GM03348 (cell line): ENCODE data around the gene TMEM209.
"Not testable (repeated sequence)": the region's sequence is repeated elsewhere in the genome, so short reads cannot be mapped to it uniquely, and the experiment has no call there.

Experiments
- DNase-seq: peaks from one replicate; pipeline ENCODE4 v3.0.0; 2012; ENCODE audit warnings: low spot score

TMEM209 gene

GRCh38 chr7:130218806-130219620 lies 13.8 kb upstream of the TMEM209 start:
- DNase-seq: no peak

GRCh38 chr7:130216750-130217149 lies 11.5 kb upstream of the TMEM209 start:
- no peak for DNase-seq

GRCh38 chr7:130216025-130216424 lies 10.8 kb upstream of the TMEM209 start:
- no peak for DNase-seq

GRCh38 chr7:130213828-130214227 lies 8.6 kb upstream of the TMEM209 start:
- no peak for DNase-seq

- peak; percentile 62 for DNase-seq
Measured at GRCh38 chr7:130210181-130210935, 5.2 kb upstream of the TMEM209 start.

GRCh38 chr7:130208516-130208915 lies 3.3 kb upstream of the TMEM209 start:
- no peak for DNase-seq

GRCh38 chr7:130207642-130208041 lies 2.4 kb upstream of the TMEM209 start, which contains the start of gene SSMEM1:
SSMEM1 (plus strand) TSS chr7:130207860; CDS start chr7:130207911, 51 bp downstream.
- DNase-seq: peak; percentile 49

GRCh38 chr7:130207033-130207432 lies 1.8 kb upstream of the TMEM209 start:
- no peak for DNase-seq

- DNase-seq: no peak
Measured at GRCh38 chr7:130201796-130202195, 3.4 kb downstream of the TMEM209 start.

- DNase-seq: no peak
Measured at GRCh38 chr7:130197094-130197493, 8.1 kb downstream of the TMEM209 start.

GRCh38 chr7:130196476-130196875 lies 8.7 kb downstream of the TMEM209 start:
- DNase-seq: no peak

GRCh38 chr7:130195396-130195795 lies 9.8 kb downstream of the TMEM209 start:
- no peak for DNase-seq

GRCh38 chr7:130191791-130192190 lies 13.4 kb downstream of the TMEM209 start:
- no peak for DNase-seq

GRCh38 chr7:130189343-130189742 lies 15.9 kb downstream of the TMEM209 start:
- no peak for DNase-seq

- no peak for DNase-seq
Measured at GRCh38 chr7:130187360-130187759, 17.8 kb downstream of the TMEM209 start.

- DNase-seq: not testable (repeated sequence)
Measured at GRCh38 chr7:130184349-130184748, 20.9 kb downstream of the TMEM209 start.

- no peak for DNase-seq
Measured at GRCh38 chr7:130182990-130183389, 22.2 kb downstream of the TMEM209 start.

- DNase-seq: no peak
Measured at GRCh38 chr7:130181263-130181605, 24.0 kb downstream of the TMEM209 start.

GRCh38 chr7:130180571-130181262 lies 24.5 kb downstream of the TMEM209 start:
- DNase-seq: no peak

- DNase-seq: no peak
Measured at GRCh38 chr7:130179631-130180030, 25.6 kb downstream of the TMEM209 start.

- no peak for DNase-seq
Measured at GRCh38 chr7:130178251-130178650, 27.0 kb downstream of the TMEM209 start.

GRCh38 chr7:130174237-130174959 lies 30.8 kb downstream of the TMEM209 start:
- no peak for DNase-seq
